Skin epidermis (tissue), 12 donors: Measurements from ENCODE around the gene PPP1R3G.
A peak's percentile ranks its signal among the peaks of the same experiment; 100 is the strongest.

Source experiments
- H3K27ac ChIP-seq, 21 experiments: fragments of 200-600 bp; sonication (generic) in 11 of 21; one replicate each; pipeline ENCODE4 v1.5.0; 2020; ENCODE audit warnings: mild to moderate bottlenecking in 3 of 21, inconsistent platforms in 2 of 21, moderate library complexity in 2 of 21
- H3K4me3 ChIP-seq, 7 experiments: fragments of 200-600 bp; sonication (generic) in 2 of 7; one replicate each; pipeline ENCODE4 v1.5.0; 2020; ENCODE audit warnings: inconsistent platforms in 2 of 7, mild to moderate bottlenecking in 2 of 7, moderate library complexity in 1 of 7

The PPP1R3G gene

DNA sequence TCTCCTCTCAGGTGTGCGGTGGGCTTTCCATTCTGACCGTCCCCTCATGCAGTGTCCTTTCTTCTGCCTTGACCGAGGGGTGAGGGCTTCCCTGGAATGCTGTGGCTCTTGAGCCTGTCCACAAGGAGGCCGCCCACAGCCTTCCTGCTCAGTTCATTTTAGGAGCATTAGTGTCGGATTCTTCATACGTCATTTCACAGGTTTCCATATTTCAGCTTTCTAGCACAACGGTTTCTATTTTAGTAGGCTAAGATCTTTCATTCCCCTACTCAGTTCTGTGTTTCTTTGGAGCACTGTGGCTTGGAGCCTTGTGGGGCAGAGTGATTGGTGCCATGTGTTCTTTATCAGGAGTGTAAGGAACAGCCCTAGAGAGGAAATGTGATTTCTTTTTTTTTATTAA lies 5.5 kb downstream of the PPP1R3G start:
- Histone ChIP-seq H3K27ac (no peak overlapping the region), H3K4me3 (no peak overlapping the region)

DNA sequence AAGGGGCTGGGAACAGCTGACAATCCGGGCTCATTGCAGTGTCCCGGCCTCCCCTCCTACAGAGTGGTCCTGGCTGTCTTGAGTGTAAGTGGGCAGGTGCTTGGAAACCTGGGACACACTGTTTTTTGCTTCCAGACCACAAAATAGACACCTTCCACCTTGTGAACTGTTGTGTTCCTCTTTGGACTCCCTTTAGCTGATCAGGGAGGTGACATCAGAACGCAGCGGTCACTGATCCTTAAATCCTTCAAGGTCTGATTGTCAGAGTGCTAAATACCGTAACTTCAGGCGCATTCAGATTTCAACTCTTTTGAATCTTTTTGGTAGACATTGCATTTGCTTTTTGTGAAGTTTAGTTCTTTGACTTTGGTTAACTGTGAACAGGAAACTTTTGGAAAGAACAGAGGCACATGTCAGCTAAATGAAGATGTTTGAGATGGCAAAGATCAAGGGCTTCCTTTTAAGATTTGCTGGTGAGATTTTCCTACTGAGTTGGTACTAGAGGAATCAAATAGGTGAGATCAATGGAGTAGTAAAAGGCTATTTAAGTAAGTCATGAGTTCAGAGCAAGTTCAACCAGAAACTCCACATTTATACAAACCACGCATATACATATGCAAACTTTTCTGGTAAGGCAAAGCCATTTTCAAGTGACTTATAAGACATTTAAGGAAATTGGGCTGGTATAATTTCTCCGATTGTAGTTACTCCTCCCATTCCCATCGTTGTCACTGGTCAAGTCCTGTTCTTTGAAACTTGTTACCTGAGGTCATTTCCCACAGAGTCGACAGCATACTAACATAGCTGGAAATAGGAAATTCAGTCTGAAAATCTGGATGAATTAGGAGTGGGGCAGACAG lies 6.3 kb downstream of the PPP1R3G start:
- Histone ChIP-seq H3K27ac (no peak overlapping the region), H3K4me3 (no peak overlapping the region)

DNA sequence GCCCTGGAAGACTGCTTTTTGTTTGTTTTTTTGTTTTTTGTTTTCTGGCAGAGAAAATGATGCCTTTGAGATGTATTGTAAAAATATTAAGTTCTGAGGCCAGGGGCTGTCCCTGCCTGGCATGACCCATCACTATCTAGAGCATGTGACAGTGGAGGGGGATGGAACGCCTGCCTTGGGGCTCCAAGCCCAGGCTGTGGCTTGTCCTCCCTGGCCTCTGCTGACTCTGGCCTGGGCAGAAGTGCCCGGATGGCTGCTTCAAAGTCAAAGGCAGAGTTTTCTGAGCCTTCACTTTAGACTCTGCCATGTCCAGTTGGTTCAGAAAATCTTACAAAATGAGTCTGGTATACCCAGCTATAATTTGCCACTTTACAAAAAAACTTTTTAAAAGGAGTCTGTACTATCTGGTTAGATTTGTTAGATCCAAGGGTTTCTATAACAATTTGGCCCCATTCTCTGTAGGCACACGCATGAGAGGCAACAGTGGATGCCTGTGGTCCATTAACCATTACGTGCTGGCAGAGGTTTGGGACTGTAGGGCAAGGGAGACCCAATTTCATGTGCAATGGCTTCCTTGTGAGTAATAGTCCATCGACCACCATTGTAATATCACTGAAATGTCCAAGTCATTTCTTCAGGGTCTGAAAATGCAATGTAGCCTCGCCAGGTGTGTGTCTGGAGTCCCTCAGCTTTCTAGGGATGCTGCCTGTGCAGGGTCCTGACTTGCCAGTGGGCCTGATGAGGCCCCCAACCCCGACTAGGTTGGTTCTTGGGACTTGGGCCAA lies 8.3 kb downstream of the PPP1R3G start:
- H3K27ac ChIP-seq: peak overlapping the region in 2 of 21 experiments; percentile 2 to 39
- H3K4me3 ChIP-seq: no peak overlapping the region

DNA sequence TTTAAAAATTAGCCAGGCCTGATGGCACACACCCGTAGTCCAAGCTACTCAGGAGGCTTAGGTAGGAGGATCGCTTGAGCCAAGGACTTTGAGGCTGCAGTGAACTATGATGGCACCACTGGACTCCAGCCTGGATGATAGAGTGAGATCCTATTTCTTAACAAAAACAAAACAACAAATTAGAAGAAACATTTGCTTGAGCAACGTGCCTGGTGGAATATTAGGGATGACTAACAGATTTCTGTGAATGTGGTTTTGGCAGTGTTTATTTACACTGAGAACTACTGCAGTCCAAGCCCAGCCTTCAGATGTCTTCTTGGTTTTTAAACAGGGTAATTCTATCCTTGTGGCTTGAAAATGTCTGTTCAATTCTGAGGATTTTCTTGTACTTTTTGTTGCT lies 9.2 kb downstream of the PPP1R3G start:
- no peak overlapping the region for H3K4me3 ChIP-seq
- peak overlapping the region in 1 of 21 experiments; percentile 39 for H3K27ac ChIP-seq

DNA sequence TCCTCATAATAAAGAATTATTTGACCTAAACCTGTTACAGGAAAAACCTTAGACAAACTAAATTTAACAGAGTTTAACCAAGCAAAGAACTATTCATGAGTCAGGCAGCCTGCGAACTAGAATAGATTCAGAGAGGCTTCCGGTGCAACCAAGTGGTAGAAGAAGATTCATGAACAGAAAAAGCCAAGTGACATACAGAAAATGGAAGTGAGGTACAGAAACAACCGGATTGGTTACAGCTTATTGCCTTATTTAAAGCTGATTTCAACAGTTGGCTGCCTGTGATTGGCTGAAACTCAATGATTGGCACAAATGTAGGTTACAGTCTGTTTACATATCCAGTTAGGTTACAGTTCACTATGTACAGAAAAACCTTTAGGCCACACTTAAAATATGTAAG lies 10.1 kb downstream of the PPP1R3G start:
- H3K27ac ChIP-seq: peak overlapping the region in 1 of 21 experiments; percentile 39
- H3K4me3 ChIP-seq: no peak overlapping the region

DNA sequence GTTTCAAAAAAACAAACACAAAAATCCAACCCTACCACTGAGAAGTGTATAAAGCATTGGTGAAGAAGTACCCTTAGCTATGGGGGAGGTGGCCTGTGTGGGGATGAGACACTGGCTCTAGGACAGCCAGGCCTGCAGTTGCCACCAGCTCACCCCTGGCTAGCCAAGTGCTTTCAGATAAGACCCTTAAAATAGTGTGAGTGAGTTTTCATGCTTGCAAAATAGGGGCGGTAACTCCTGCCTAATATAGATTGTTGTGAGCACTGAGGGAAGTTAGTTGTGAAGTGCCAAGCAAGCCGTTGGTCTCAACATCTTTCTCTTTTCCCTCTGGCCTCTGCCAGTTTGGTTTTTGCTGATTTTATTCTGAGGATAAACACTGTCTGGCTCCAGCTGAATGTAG lies 11.3 kb downstream of the PPP1R3G start:
- Histone ChIP-seq H3K27ac (no peak overlapping the region), H3K4me3 (no peak overlapping the region)

DNA sequence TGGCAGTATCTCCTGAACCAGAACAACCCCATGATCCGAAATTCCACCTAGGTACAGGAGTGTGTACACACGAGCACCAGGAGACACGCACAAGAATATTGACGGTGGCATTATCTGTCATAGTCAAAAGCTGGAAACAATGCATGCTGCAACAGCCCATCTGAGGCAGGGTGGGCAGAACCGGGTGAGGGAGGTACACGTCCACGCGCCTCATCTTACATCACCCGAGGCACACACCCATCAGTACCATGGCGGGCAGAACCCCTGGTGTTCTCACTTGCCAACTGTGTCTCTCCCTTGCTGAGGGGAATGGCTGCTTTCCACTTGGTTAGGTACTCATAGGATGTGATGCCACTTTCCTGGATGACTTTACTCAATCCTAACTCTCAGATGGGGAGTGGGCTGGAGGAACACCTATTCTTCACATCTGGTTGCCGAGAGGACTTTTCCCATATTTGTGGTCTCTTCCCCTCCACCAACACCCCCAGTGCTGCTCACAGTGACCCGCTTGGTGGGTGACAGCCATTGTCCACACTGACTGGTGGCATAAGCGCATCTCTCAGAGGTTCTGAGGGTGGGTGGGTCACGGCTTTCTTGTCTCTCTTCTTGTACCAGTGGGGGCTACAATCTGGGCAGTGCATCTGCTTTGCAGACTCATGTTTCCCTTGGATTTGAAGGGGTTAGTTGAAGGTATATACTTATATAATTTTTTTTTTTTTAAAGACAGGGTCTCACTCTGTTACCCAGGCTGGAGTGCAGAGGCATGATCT lies 13.5 kb downstream of the PPP1R3G start:
- H3K27ac ChIP-seq: no peak overlapping the region
- H3K4me3 ChIP-seq: no peak overlapping the region

DNA sequence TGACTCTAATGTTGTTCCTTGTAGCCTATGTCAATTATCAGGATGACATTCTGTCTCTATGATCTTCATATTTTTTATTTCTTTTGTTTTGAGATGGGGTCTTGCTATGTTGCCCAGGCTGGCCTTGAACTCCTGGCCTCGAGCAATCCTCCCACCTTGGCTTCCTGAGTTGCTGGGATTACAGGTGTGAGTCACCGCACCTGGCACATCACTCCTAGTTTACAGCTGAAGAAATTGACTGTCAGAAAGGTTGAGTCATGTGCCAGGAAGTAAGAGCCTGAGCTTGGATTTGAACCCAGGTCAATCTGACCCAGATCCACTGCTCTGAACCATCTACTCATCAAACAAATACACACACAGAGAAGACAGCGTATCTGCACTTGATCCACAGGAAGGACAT lies 14.4 kb downstream of the PPP1R3G start:
- Histone ChIP-seq H3K4me3 (no peak overlapping the region), H3K27ac (no peak overlapping the region)

DNA sequence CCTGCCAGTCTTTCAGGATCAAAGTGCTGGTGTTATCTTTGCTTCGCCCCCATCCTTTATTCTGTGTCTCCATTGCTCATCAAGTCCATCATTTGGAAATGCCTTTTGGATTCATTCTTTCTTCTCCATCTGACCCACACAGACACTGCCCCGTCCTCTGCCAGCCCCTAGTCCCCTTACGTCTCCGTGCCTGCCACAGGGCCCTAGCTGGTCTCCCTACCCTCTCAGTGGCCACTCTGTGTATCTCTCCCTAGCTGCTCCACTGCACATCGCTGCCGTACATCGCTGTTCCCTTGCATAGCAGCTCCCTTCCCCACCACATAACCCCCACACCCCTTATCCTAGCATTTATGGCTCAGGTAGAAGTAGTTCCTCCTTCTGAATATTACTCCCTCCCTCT lies 15.7 kb downstream of the PPP1R3G start:
- Histone ChIP-seq H3K27ac (no peak overlapping the region), H3K4me3 (no peak overlapping the region)

DNA sequence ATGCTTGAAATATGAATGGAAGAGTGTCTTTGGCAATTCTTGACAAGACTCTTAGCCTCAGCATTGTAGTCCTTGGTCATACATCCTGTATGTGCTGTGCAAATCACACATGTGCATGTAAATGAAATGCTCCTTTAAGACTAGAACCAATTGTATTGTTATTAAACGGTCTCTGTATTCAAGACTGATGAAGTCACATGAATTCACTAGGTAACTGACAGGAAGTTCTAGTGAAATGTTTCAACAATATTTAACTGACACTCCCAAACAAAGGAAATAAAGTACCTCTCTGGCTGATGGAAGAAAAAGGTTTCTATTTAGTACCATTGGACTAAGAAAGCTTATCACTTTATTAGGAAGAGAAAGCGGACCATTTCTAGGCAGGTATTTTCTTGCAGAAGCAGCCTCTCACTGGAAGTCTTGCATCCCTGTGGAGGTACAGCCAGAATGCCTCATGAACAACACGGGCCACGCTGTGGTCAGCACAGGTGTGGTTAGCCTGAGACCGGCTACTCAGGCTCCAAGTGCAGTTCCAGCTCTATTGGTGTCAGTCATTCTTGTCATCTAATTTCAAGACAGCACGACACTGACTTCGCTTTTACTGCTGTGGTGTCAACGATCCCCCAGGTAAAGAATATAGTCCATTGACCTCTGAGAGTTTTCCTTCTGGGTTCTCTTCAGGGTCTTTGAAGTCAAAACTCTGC lies 17.3 kb downstream of the PPP1R3G start:
- Histone ChIP-seq H3K27ac (no peak overlapping the region), H3K4me3 (no peak overlapping the region)

DNA sequence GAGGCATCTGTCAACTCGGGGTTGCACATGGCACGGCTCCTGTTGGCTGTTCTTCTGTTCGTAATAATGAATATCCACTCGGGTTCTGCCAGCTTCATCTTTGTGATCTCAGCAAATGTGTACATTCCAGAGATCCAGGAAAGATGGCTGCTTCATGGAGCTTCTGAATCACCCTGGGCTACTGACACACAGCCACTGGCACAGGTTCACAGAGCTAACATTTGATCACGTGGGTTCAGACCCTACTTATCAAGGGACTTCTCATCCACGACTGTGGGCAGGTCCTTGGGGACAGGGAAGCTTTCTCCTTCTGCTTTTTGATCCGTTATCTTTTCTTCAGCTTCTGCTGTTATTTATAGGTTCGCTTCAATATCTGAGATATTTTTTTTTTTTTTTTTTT lies 18.1 kb downstream of the PPP1R3G start:
- no peak overlapping the region for H3K4me3 ChIP-seq
- H3K27ac ChIP-seq: no peak overlapping the region

DNA sequence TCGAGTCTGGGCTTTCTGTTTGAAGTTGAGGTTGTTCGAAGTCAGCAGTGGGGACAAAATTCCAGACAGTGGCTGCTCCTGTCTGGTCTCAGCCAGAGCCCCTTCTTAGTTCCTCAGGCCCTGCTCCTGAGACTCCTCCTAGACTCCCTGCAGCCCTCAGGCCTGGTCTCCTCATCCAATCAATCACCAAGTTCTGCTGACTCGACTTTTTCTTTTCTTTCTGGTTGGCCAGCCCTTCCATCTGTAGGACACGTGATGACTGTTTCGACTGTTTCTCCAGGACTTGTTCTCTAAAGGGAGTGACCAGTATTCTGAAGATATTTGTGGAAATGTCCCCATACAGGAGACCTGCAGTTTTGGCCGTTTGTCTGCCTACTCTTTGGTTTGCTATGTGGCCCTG lies 19.5 kb downstream of the PPP1R3G start:
- H3K27ac ChIP-seq: no peak overlapping the region
- H3K4me3 ChIP-seq: no peak overlapping the region

DNA sequence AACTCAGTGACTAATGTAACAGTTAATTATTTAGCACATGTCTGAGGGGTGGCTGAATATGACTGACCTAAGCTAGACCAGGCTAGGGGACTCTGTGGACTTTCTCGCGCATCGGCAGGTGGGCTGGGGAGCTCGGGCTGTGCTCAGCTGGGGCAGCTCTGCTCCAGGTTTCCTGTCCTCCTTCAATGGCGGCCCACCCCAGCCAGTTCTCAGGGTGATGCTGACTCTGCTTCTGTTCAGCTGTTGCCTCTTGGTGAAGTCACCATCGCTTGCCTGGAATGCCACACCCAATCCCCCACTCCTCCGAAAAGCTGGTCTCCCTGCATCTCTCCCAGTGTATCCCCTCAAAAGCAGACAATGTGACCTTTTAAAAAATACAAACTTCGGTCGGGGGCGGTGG lies 20.0 kb downstream of the PPP1R3G start:
- H3K27ac ChIP-seq: no peak overlapping the region
- H3K4me3 ChIP-seq: no peak overlapping the region

DNA sequence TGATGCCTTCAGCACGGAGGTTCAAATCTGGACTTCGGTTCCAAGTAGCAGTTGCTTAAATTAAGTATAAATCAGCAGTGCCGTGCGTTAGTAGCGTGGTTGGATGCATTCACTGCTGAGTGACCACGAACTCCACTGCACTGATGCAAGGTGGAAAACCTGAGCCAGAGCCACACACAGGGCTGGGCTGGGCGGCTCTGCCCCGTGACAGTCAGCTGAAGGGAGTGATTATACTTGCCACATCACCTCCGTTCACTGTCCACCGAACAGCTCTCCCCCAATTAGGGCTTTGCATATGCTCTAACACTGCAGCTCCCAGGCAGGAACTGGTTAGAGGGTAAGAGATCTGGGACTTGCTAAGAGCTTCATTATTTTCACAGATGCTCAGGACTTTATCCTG lies 22.2 kb downstream of the PPP1R3G start:
- Histone ChIP-seq H3K4me3 (no peak overlapping the region), H3K27ac (no peak overlapping the region)

DNA sequence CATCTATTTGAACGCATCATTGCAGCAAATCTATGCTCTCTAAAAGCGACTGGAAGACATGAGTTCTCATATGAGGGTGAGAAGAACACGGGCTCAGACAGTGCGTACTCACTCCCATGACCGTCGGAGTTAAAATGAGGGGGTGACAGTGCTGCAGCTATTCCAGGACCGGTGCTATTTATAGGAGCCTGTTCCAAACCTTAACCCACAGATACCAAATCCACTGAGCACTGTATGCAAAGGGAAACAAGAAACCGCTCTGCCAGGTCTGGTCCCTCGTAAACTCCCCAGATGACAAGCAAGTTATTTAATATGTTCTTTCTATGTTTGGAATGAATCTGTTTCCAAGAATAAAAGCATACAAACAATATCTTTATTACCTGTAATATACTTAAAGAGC lies 22.9 kb downstream of the PPP1R3G start:
- H3K4me3 ChIP-seq: no peak overlapping the region
- no peak overlapping the region for H3K27ac ChIP-seq

DNA sequence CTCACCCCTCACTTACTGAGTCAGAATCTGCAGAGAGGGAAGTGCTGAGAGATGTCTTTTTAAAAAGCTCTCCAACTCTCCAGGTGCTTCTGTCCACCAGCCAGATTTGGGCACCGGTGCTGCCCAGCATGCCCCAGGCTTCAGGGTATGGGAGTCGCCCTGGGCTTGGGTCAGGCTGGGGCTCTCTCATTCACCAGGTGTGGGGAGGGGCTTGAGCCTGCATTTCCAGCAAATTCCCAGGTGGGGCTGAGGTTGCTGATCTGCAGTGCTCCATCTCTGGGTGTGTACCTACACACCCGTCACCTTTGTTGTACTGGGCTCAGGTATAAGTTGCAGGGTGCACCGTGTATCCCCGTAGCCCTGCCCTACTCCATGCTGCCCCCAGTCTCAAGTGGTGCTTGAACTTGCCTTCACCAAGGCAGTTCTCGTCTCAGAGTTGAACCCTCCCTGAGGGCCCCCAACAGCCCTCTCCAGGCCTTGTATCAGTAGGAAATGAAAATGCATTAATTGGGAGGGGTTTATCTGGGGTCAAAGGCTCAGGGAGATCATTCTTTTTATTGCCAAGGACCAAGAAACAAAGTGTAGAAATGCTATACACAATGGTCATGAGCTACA lies 23.5 kb downstream of the PPP1R3G start:
- H3K27ac ChIP-seq: no peak overlapping the region

DNA sequence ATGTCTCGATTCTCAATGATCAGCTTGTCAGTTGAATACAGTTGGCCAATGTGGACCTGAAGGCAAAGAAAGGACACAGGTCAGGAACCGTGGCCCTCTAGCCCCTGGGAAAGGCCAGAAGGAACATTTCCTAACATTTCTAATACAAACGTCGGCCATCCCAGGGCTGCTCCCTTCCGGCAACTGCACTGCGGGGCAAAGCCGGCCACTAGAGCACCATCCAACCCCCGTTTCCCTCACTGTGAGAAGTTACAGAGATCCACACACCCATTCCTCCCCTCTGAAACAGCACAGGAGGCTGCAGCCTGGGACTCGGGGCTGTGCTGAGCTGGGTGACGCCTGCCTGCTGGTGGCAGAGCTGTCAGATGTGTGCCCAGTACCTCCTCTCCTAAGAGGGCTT lies 24.3 kb downstream of the PPP1R3G start:
- Histone ChIP-seq H3K4me3 (no peak overlapping the region), H3K27ac (no peak overlapping the region)

More for the DNA sequence above, 23.5 kb downstream of the PPP1R3G start:
- no peak overlapping the region for H3K4me3 ChIP-seq

DNA sequence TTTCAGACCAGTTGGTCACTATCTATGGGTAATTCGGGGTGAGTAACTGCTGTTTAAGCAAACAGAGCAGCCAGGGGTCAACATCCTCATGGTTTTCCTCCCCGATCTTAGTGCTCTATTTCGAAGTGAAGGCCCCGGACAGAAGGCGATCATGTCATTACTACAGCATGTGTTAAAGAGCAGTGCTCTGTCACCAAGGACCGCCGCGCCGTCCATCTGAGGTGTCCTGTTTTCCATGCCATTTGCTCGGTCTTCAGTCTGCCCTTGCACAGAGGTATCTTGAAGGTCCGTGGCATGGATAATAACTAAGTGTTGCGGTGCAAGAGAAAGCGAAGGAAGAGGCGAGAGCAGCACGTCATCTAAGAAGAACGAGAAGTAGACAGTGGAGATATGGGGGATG lies 25.1 kb downstream of the PPP1R3G start:
- Histone ChIP-seq H3K27ac (no peak overlapping the region), H3K4me3 (no peak overlapping the region)

DNA sequence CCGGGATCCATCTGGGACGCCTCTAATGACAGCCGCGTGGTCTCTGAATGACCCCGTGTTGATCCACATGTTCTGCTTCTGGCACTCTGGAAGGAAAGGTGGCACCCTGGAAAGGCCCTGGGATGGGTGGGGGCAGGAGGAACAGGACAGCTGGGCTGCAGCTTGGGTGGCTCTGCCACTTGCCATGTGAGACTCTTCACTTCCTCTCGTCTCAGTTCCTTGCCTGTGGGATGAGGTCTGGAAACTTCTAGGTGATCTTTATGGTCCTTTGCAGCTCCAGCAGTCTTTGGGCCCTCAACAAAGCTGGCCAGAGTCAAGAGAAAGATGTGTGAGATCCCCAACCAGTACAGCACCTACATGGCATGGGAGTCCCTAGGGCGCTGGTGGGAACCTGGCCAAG lies 26.5 kb downstream of the PPP1R3G start:
- no peak overlapping the region for H3K27ac ChIP-seq

More for the DNA sequence above, 26.5 kb downstream of the PPP1R3G start:
- H3K4me3 ChIP-seq: no peak overlapping the region
